Progenitor cell of endocrine pancreas (in vitro differentiated cells): ENCODE data around the gene SLC17A7. TPM values are rescaled to one million over a fixed set of nuclear protein-coding genes. Genes with fewer than 3 reads are reported as not detected.

Experiments used
- DNase-seq: peaks from one replicate; pipeline ENCODE4 v3.0.0; 2021; ENCODE audit warnings: low spot score; ENCODE audit not compliant: unreplicated experiment
- H3K27ac Mint-ChIP-seq: 2 replicates; pipeline ENCODE4 v1.8.0; 2021; ENCODE audit warnings: mild to moderate bottlenecking, moderate library complexity, mixed read lengths
- H3K27me3 Mint-ChIP-seq: 2 replicates; pipeline ENCODE4 v1.8.0; 2021; ENCODE audit warnings: mixed read lengths
- H3K36me3 Mint-ChIP-seq: 2 replicates; pipeline ENCODE4 v1.8.0; 2022; ENCODE audit warnings: mixed read lengths; ENCODE audit not compliant: insufficient read depth
- H3K4me1 Mint-ChIP-seq: 2 replicates; pipeline ENCODE4 v1.8.0; 2021; ENCODE audit warnings: low read depth, mixed read lengths
- H3K4me3 Mint-ChIP-seq: 2 replicates; pipeline ENCODE4 v1.8.0; 2021; ENCODE audit warnings: low read depth, mild to moderate bottlenecking, moderate library complexity, mixed read lengths
- H3K9me3 Mint-ChIP-seq: 2 replicates; pipeline ENCODE4 v1.8.0; 2021; ENCODE audit warnings: low read depth, mixed read lengths
- total RNA-seq: library from RNA; stranded (reverse); gene quantifications from 2 replicates; pipeline ENCODE4 v1.2.1, GENCODE V29; 2021
- TF ChIP-seq, protein P1 (sequence below): fragments of 200-600 bp; sonication (generic); IDR thresholded peaks from one replicate; pipeline ENCODE4 v1.5.0; 2021; ENCODE audit warnings: antibody characterized with exemption, mild to moderate bottlenecking; ENCODE audit not compliant: unreplicated experiment

SLC17A7 gene
- total RNA-seq, 1 donor from 2014 or later = 0.29 TPM

DNA sequence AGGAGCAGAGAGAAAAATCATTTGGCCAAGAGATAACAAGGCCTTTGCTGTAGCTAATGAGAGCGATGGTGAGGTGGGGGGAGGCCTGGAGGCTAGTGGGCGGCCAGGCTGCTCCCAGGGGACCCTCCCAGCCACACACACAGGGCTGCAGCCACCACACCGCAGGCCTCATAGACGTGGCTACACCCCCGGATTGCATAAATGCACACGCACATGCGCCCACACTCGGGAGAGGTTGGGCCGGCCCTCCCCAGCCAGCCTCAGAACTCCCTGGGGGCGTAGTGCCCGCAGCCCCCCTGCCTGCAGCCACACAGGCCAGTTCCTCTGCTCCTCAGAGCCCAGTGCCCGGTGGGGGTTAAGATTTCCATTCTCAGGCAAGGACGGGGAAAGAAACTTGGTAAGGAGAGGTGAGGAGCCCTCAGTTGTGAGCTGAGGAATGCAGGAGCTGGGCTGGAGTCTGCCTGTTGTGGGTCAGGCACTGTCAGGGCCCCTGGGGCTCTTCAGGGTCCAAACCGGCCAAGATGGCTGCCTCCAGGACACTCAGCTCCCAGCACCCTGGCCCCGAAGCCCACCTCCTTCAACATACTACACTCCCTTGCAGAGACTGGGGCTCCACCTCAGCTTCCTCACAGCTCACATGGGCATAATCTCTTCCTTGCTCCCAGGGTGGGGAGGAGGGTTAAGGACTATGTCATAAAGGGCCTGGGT is 26.1 kb downstream of the SLC17A7 start:
- DNase-seq = no peak

DNA sequence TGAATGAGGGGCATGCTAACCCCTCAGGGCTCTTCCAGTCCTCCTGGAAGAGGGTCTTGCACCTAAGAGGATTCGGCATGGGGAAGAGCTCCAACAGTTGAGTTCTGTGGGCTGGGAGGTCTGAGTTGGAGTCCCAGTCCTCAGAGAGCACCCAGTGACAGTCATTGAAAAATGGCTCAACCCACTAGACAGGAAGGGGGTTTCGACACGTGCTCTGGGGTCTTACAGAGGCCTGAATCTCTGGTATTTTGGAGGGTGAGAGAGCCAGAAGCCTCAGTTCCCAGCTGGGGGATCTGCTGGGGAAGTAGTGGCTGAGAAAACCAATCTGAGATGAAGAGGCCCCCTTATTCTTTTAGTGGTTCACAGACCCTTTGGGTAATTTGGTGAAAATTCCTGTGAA is 27.1 kb downstream of the SLC17A7 start:
- Mint-ChIP-seq H3K9me3 (no peaks in the 10 kb centered on the region), H3K27ac (no peak overlapping the region), H3K36me3 (no peaks in the 10 kb centered on the region), H3K27me3 (peaks cover 71% of the 10 kb centered on the region), H3K4me3 (no peak overlapping the region), H3K4me1 (no peaks in the 10 kb centered on the region)
- TF ChIP-seq, protein P1, sequence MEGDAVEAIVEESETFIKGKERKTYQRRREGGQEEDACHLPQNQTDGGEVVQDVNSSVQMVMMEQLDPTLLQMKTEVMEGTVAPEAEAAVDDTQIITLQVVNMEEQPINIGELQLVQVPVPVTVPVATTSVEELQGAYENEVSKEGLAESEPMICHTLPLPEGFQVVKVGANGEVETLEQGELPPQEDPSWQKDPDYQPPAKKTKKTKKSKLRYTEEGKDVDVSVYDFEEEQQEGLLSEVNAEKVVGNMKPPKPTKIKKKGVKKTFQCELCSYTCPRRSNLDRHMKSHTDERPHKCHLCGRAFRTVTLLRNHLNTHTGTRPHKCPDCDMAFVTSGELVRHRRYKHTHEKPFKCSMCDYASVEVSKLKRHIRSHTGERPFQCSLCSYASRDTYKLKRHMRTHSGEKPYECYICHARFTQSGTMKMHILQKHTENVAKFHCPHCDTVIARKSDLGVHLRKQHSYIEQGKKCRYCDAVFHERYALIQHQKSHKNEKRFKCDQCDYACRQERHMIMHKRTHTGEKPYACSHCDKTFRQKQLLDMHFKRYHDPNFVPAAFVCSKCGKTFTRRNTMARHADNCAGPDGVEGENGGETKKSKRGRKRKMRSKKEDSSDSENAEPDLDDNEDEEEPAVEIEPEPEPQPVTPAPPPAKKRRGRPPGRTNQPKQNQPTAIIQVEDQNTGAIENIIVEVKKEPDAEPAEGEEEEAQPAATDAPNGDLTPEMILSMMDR = no peak
- DNase-seq = no peak

More for the DNA sequence above, 26.1 kb downstream of the SLC17A7 start:
- Mint-ChIP-seq H3K4me3 (no peak overlapping the region), H3K27ac (no peak overlapping the region), H3K36me3 (no peaks in the 10 kb centered on the region), H3K27me3 (peaks cover 73% of the 10 kb centered on the region), H3K4me1 (no peaks in the 10 kb centered on the region), H3K9me3 (no peaks in the 10 kb centered on the region)
- TF ChIP-seq, protein P1 = no peak

DNA sequence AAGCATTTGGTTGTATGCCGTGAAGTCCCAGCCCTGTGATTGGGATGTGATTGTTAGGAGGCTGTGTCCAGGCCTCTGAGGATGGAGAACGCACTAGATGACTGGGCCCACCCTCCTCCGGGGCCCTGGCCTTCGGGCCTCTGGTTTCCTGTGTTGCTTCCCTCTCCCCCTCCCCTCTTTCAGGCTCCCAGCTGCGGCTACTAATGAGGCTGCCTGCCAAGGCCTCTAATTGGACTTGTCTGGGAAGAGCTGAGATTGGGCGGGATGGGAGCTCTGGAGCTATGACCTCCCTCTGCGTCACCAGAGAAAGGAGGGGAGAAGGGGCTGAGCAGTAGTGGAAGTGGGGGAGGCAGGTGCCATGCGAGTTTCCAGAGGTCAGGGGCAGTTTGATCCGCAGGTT is 28.0 kb downstream of the SLC17A7 start:
- H3K27ac Mint-ChIP-seq = no peak overlapping the region
- peaks cover 70% of the 10 kb centered on the region for H3K27me3 Mint-ChIP-seq
- H3K36me3 Mint-ChIP-seq = no peaks in the 10 kb centered on the region
- TF ChIP-seq, protein P1 = no peak
- no peaks in the 10 kb centered on the region for H3K9me3 Mint-ChIP-seq
- no peaks in the 10 kb centered on the region for H3K4me1 Mint-ChIP-seq
- DNase-seq = no peak
- no peak overlapping the region for H3K4me3 Mint-ChIP-seq

DNA sequence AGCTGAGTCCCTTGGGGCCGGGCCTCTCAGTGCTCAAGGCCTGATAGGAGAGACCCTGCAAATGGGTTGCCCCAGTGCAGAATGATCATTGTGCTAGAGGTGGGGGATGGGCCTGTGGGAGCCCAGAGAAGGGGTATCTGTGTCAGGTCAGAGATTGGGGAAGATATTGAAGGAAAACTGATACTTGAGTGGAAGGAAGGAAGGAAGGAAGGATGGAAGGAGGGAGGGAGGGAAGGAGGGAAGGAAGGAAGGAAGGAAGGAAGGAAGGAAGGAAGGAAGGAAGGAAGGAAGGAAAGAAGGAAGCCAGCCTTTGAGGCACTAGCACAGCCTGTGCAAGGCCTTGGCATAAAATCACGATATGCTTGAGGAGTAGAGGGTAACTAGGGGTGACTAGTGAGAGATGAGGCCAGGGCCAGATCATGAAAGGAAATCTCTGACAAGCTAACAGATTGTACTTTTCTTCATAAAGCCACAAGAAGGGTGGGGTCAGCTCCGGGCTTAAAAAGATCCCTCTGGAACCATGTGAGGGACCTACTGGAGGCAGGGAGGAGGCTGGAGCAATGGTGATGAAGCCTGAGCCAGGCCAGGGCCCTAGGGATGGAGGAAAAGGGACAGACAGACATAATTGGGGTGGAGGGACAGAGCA is 29.5 kb downstream of the SLC17A7 start:
- no peaks in the 10 kb centered on the region for H3K4me1 Mint-ChIP-seq
- H3K9me3 Mint-ChIP-seq = no peaks in the 10 kb centered on the region
- H3K27me3 Mint-ChIP-seq = peaks cover 64% of the 10 kb centered on the region
- no peak overlapping the region for H3K27ac Mint-ChIP-seq
- no peak for DNase-seq
- no peaks in the 10 kb centered on the region for H3K36me3 Mint-ChIP-seq
- TF ChIP-seq, protein P1 = no peak
- H3K4me3 Mint-ChIP-seq = no peak overlapping the region

DNA sequence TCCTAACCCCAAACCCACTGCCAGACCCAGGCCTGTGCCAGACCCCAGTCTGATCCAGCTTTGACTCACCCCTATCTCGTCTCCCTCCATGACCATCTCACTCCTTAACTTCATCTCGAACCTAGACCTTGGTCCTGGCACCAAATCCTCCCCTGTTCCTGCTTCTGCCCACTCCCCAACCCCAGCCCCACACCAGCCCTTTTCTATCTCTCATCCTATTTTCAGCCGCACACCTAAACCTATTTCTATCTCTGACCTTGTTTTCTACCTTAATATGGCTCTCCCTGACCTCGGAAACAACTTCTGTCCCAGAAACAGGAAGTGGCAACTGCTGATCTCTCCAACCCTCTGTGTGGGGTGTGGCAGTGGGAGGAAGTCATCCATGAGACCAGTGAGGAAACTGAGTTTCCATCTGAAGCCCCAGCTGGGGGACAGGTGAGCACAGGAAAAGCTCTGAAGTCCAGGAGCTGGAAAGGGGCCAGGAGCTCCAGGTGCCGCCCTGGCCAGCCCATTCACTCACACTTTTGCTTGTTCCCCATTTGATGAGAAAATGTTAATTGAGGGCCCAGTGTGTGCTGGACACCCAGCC is 31.8 kb downstream of the SLC17A7 start:
- Mint-ChIP-seq H3K36me3 (no peaks in the 10 kb centered on the region), H3K4me1 (no peaks in the 10 kb centered on the region), H3K4me3 (no peak overlapping the region), H3K27me3 (peaks cover 53% of the 10 kb centered on the region), H3K9me3 (no peaks in the 10 kb centered on the region), H3K27ac (no peak overlapping the region)
- TF ChIP-seq, protein P1 = no peak
- DNase-seq = no peak
